GM19467 (cell line): Measurements from ENCODE around the gene PNPLA3.

Source experiments
- ATAC-seq: cut with Tn5 transposase; IDR thresholded peaks from one replicate; pipeline ENCODE4 v1.9.1; 2021; ENCODE audit warnings: mild to moderate bottlenecking, moderate library complexity; ENCODE audit not compliant: unreplicated experiment

The PNPLA3 gene

GRCh38 chr22:43988116-43988820 is 64.7 kb downstream of the PNPLA3 start:
- no peak for ATAC-seq

GRCh38 chr22:43988960-43989359 is 65.4 kb downstream of the PNPLA3 start:
- no peak for ATAC-seq

- ATAC-seq: no peak
These were observed 66.4 kb downstream of the PNPLA3 start for GRCh38 chr22:43990044-43990443.

GRCh38 chr22:43991316-43992020 is 67.9 kb downstream of the PNPLA3 start:
- no peak for ATAC-seq

GRCh38 chr22:43992331-43992821 is 68.8 kb downstream of the PNPLA3 start:
- ATAC-seq: no peak

GRCh38 chr22:43993072-43993760 is 69.6 kb downstream of the PNPLA3 start:
- ATAC-seq: no peak

- no peak for ATAC-seq
These were observed 70.4 kb downstream of the PNPLA3 start for GRCh38 chr22:43994006-43994405.

- ATAC-seq: no peak
These were observed 70.8 kb downstream of the PNPLA3 start for GRCh38 chr22:43994416-43994815.

- no peak for ATAC-seq
These were observed 71.6 kb downstream of the PNPLA3 start for GRCh38 chr22:43995057-43995685.

GRCh38 chr22:43995798-43996169 is 72.2 kb downstream of the PNPLA3 start:
- no peak for ATAC-seq

- no peak for ATAC-seq
These were observed 72.8 kb downstream of the PNPLA3 start for GRCh38 chr22:43996170-43996980.

- no peak for ATAC-seq
These were observed 73.3 kb downstream of the PNPLA3 start for GRCh38 chr22:43996981-43997265.
